Gastroesophageal sphincter (tissue), 3 donors: Measurements from ENCODE around the gene EEF1A1.

Source experiments
- POLR2A ChIP-seq, 2 donors: fragments of 450-650 bp; IDR thresholded peaks; one replicate each; pipeline ENCODE4 v1.6.1; 2017; ENCODE audit warnings: antibody characterized with exemption in 2 of 2, mild to moderate bottlenecking in 2 of 2, moderate library complexity in 1 of 2
- TF ChIP-seq, protein P1 (sequence below), 4 experiments: fragments of 200-600 bp in 2 of 4; fragments of 450-650 bp in 2 of 4; sonication (generic) in 1 of 4; IDR thresholded peaks; one replicate each; pipeline ENCODE4 v1.5.1; 2017 to 2019; ENCODE audit warnings: antibody characterized with exemption in 4 of 4, mild to moderate bottlenecking in 2 of 4, moderate library complexity in 2 of 4

DNA sequence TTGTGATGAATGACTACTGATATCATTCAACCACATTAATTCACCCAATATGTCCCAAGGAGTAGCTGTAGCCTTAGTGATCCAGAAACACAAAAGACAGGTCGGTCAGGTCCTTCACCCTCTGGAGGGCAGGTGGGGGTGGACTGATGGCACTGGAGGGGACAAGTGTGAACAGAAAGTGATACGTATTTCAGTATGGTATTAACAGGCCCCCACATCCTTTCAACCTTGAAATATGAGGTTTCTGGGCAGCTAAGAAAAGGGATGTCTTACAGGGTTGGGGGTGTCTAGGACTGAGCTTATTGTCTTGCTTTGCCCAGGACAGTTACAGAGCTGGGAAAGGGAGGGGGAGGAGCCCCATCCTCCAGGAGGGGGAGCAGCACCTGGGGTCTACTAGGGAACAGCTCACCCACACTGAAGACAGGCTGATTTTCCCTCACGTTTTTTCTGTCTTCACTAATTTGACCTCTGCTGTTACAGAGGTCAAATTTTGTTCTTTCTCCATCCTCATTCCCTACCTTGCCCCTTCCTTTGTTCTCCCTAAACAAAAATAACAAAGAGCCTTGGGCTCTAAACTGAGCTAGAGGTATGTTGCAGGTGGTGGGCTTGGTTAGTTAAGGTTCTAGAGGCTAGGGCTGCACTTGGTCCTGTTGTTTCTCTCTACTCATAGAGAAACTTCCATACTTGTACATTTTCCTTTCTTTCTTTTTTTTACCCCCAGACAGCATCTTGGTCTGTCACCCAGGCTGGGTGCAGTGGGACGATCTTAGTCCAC lies 38.0 kb upstream of the EEF1A1 start:
- TF ChIP-seq, protein P1, sequence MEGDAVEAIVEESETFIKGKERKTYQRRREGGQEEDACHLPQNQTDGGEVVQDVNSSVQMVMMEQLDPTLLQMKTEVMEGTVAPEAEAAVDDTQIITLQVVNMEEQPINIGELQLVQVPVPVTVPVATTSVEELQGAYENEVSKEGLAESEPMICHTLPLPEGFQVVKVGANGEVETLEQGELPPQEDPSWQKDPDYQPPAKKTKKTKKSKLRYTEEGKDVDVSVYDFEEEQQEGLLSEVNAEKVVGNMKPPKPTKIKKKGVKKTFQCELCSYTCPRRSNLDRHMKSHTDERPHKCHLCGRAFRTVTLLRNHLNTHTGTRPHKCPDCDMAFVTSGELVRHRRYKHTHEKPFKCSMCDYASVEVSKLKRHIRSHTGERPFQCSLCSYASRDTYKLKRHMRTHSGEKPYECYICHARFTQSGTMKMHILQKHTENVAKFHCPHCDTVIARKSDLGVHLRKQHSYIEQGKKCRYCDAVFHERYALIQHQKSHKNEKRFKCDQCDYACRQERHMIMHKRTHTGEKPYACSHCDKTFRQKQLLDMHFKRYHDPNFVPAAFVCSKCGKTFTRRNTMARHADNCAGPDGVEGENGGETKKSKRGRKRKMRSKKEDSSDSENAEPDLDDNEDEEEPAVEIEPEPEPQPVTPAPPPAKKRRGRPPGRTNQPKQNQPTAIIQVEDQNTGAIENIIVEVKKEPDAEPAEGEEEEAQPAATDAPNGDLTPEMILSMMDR (IDR thresholded peaks at IDR 0.05) = no peak
- TF ChIP-seq POLR2A (IDR thresholded peaks at IDR 0.05) = no peak
